Measurements from ENCODE around the gene TNNC1.

DNA sequence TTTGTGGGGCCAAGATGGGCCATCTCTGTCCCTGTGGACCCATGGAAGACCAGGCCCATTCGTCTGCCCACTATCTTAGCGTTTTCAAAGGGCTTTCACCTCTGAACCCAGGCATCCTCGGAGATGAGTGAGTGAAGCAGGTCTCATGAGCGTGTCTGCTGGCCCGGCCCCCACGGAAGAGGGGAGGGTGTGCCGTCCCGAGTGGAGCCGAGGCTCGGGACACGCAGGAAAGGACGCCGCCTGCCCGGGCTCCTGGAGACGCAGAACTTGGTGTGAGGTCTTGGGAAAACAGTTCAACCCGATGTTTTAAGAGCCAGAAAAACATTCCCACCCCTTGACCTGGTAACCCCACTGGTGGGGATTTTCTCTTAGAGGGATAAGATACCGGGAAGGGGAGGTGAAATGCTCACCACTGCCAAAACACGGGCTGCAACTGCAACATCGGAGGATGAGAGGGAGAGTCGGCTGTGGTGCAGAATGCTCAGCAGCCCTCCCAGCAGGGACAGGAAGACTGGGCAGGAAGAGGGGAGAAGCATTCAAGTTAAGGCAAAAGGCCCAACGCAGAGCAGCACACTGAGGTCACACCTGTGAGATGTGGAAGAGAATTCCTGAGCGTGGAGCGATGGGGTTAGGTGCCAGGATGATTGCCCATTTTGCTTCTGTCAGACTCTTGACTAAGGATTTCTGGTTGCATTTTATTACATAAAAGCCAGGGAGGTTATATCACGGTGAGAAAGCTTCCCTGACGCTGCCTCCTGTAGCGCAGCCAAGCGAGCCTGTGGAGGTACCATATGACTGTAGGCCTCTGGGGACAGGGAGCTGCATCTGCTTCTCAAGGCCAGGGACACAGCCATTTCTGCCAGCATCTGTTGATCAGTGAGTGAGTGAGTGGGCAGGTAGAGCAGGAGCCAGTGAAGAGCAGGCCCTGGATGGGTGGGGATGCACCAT, 27.2 kb upstream of the TNNC1 start:
- TF ChIP-seq NFYB (IDR thresholded peaks at IDR 0.05; ENCODE audit: insufficient read depth, low read depth, low read length) = no peak
- TF ChIP-seq ESRRA (IDR thresholded peaks at IDR 0.05; ENCODE audit: low read length) = no peak
